A673 (cell line): ENCODE results near the gene ADGRL4.

Experiments
- EZH2 ChIP-seq: fragments of 200-600 bp; sonication (generic); IDR thresholded peaks from 2 replicates; pipeline ENCODE4 v1.6.1; 2017; ENCODE audit warnings: borderline replicate concordance, low read depth, mild to moderate bottlenecking, mixed read lengths, antibody characterized with exemption, low read length; ENCODE audit not compliant: poor library complexity, severe bottlenecking
- TF ChIP-seq, protein P1 (sequence below): fragments of 300-800, 200-600 bp; sonication (generic); conservative IDR thresholded peaks from 2 replicates; pipeline ENCODE4 v1.5.1; 2017; ENCODE audit warnings: low read depth, mild to moderate bottlenecking, antibody characterized with exemption, low read length, moderate library complexity, mixed read lengths

DNA sequence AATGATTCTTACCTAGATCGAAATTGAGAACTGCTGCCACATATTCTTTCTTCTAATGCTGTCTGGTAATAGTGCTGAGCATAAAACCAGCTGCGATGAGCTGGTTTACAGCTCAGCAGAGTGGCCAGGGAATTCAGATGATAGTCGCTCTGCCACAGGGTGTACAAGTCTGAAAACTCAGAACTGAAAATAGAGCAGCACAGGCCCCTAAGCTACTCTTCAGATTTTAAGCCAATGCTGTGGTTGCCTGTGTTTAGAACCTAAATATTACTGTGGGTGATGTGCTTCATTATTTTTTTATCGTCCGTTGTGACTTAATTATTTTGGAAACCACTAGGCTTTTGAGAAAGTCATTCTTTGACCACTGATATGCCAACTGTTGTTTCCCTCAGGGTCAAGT, 152.0 kb downstream of the ADGRL4 start:
- TF ChIP-seq, protein P1, sequence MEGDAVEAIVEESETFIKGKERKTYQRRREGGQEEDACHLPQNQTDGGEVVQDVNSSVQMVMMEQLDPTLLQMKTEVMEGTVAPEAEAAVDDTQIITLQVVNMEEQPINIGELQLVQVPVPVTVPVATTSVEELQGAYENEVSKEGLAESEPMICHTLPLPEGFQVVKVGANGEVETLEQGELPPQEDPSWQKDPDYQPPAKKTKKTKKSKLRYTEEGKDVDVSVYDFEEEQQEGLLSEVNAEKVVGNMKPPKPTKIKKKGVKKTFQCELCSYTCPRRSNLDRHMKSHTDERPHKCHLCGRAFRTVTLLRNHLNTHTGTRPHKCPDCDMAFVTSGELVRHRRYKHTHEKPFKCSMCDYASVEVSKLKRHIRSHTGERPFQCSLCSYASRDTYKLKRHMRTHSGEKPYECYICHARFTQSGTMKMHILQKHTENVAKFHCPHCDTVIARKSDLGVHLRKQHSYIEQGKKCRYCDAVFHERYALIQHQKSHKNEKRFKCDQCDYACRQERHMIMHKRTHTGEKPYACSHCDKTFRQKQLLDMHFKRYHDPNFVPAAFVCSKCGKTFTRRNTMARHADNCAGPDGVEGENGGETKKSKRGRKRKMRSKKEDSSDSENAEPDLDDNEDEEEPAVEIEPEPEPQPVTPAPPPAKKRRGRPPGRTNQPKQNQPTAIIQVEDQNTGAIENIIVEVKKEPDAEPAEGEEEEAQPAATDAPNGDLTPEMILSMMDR: no peak
- no peak for TF ChIP-seq EZH2
